ENCODE measurements around the gene FAH.
"Not testable (repeated sequence)": the region's sequence is repeated elsewhere in the genome, so short reads cannot be mapped to it uniquely, and the experiment has no call there.

Gene FAH

DNA sequence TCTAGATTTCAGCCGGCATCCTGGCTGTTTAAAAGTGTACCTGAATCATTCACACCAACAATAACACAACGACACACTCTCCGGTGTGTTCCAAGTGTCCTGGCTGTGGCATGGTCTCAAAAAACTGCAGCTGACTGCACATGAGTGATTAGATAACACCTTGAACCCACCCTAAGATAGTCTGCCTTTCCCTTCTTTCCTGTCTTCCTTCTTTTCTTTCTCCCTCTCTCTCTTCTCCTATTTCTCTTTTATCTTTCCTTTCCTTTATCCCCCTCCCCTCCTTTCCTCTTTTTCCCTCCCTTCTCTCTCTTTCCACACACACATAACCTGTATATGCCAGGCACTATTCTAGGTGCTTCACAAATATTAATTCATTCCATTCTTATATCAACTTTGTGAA is 1.2 kb upstream of the FAH start:
- DNase-seq: no peak

DNA sequence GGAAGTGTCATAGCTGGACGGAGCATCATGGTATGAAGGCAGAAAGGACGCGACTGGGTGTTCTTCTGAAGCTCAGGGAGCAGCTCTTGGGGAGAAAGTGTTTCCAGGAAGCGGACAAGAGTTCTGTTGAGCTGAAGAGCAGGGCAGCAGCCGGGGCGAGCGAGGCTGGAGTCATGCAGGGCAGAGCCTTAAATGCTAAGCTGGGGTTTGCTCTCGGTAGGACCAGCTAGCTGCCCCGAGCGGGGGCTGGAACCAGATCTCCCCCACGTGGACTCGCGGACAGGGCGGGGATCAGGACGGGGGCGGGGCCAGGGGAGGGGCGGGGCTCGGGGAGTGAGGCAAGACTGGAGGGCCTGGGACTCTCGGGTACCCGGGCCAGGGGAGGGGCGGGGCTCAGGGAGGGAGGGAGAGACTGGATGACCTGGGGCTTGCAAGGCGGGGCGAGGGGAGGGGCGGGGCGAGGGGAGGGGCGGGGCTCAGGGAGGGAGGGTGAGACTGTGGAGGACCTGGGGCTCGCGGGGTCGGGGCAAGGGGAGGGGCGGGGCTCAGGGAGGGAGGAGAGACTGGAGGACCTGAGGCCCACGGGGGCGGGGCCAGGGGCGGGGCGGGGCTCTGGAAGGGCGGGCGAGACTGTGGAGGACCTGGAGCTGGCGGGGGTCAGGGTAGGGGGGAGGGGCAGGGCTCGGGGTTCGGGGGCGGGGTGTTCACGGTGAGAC is 461 bp upstream of the FAH start:
- DNase-seq: peak in 53 of 56 donors; percentile 28 to 95 (median 77)

DNA sequence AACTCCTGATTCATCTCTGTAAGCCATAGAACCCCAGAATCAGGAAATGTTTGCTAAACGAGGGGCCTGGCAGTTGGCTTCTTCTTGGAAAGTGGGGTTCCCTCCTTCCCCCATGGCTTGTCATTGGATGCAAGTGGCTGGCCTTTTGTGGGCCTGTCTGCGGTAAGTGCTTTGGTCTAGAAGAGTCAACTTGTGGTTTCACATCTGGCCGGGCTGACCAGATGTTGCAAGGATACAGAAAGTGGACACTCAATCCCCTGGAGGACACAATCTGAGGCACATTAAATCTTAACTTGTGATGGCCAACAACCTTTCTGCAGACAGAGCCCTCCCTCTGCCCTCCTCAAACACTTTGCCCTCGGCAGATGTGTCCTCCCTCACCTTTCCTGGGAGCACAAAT is 1.1 kb downstream of the FAH start:
- DNase-seq: no peak

DNA sequence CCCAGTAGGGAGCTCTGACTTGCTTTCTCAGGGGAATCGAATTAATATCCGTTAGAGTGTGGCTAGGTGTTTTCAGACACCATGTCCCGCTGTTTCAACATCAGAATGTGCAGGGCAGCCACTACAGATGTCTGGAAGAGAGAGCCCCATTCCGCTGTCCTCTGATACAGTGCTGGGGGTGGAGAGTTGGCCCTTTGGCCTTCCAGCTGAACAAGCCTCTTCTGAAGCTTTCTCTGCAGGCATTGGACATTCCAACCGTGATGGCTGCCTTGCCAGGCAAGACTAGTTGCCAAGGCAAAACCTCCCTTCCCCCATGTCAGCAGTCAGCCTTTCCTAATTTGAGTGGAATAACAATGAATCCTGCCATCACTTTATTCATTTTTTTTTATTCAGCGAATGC is 1.5 kb downstream of the FAH start:
- DNase-seq: peak in 9 of 56 donors; percentile 11 to 48 (median 19)

DNA sequence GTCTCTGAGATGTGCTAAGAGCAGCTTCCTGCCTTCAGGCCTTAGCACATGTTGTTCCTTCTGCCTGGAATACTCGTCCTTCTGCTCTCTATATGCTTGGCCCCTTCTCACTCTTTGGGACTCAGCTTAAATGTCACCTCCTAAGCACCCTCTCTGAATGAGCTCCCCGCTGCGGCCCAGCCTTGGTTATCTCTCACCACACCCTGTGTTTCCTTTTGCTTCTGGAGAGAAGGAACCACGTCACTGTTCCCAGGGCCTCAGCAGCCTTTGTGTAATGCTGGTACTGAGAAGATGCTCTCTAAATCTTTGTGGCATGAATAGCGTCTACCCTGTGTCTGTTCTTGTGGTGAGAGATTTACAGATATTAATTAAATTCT is 2.2 kb downstream of the FAH start:
- no peak for DNase-seq

DNA sequence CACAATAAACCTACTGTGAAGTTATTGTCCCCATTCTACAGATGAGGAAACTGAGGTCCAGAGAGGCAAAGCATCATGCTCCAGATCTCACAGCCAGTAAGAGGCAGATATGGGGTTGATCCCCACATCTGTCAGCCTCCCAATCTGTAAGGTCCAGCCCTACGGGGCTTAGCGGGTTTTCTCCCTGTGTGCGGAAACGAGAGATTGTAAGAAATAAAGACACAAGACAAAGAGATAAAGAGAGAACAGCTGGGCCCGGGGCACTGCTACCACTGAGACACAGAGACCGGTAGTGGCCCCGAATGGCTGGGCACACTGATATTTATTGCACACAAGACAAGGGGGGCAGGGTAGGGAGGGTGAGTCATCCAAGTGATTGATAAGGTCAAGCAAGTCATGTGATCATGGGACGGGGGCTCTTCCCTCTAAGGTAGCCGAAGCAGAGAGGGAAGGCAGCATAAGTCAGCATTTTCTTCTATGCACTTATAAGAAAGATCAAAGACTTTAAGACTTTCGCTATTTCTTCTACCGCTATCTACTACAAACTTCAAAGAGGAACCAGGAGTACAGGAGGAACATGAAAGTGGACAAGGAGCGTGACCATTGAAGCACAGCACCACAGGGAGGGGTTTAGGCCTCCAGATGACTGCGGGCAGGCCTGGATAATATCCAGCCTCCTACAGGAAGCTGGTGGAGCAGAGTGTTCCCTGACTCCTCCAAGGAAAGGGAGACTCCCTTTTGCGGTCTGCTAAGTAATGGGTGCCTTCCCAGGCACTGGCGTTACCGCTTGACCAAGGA is 2.8 kb downstream of the FAH start:
- not testable (repeated sequence) for DNase-seq

DNA sequence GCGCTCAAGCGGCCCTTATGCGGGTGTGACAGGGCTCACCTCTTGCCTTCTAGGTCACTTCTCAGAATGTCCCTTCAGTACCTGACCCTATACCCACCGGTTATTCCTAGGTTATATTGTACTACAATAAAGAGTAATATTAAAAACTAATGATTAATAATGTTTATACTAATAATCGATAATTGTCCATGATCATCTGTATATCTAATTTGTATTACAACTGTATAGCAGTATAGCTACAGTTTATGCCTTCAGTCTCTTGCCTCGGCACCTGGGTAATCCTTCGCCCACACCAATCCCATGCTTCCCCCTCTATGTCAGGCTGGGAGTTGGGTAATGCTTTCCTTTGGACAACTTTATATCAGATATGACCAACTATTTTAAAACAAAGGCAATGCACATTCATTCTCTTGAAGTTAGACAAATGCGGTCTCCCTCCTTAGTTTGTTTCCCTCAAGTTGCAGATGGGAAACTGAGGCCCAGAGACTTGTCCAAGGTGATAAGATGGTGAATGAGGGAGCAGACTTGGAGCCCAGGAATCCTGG is 3.4 kb downstream of the FAH start:
- no peak for DNase-seq

DNA sequence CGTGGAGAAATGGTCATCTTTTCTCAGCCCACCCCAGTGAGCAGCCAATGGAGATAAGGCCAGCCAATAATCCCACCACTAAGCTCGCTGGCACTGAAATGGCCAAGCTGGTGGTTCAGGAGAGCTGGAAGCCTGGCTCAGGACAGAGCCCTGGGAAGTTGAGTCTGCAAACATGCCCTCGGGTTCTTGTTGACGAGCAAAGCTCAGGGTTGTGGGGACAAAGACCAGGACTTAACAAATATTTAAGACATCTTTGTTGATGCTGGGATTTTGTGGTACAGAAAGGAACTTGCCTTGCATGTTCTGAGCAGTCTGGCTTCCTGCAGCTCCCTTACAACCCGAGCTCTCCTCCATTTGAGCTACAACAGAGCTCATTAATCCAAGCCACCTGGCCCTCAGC is 4.4 kb downstream of the FAH start:
- no peak for DNase-seq

DNA sequence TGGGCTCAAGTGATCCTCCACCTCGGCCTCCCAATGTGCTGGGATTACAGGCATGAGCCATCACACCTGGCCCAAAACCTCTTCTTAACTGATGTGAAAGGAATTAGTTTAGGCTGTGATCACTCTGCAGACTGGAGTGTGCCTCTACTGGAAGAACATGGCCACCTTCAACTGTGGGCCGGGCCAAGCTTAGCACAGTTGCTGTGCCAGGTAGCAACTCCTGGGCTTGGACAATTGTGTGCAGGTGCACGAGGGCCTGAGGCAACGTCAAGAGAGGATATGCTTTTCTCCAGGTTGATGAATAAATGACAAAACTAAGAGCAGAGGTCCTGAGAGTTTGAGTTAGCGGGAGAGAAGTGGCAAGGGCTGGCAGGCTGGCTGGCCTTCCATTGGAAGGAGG is 6.5 kb downstream of the FAH start:
- DNase-seq: no peak

DNA sequence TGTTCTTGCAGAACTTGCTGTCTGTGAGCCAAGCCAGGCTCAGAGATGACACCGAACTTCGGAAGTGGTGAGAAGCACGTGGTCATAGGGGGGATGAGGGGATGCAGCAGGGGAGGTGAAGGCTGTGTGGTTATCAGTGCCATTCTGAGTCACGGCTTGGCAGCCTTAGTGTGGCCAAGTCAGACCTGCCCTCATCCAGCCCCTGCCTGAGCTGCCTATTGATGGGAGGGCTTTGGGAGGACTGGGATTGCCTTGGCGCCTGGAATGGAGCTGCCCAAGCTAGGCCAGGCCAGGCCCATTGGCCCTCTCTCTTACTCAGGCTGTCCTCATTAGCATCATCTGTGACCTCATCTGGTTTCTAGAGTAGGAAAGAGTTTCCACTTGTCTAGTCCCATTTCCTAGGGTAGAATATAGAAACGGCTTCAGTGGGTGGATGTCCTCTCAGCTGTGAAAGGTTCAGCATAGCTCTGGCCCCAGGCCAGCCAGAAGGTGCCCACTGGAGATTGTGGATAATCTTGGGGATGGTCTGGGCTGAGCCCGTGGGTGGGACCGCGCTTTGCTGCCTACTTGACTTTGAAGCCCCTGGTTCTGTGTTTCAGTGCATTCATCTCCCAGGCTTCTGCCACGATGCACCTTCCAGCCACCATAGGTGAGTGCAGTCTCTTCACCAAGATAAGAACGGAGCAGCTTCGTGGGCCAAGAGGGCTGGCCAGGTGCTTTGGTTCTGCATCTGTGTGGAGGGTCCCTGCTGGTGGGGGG is 7.2 kb downstream of the FAH start:
- no peak for DNase-seq

DNA sequence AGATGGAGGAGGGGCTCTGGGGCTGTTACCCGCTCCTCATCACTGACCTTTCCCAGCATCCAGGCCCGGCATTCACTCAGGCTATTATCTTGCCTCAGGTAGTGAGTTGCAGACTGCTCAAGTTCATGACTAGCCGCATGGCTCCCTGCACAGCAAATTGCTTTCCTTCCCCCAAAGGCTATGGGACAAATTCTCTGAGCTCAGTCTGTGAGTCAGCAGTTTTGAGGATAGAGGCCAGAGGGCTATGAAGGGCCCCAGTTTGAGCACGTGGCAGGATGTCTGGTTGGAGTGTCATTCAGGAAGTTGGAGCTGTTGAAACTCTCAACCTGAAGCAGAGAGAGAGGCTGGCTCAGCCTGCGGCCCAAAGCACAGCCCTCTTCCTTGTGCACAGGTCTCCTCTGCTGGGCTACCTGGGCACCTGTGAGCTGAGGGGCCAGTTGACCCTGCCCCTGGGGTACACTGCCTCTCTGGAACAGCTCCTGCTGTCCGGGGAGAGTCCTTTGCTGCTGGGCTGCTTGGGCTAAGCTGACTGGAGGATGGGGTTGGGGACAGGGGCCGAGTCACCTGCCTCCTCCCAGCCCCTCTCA is 7.9 kb downstream of the FAH start:
- DNase-seq: peak in 15 of 56 donors; percentile 11 to 69 (median 22)

DNA sequence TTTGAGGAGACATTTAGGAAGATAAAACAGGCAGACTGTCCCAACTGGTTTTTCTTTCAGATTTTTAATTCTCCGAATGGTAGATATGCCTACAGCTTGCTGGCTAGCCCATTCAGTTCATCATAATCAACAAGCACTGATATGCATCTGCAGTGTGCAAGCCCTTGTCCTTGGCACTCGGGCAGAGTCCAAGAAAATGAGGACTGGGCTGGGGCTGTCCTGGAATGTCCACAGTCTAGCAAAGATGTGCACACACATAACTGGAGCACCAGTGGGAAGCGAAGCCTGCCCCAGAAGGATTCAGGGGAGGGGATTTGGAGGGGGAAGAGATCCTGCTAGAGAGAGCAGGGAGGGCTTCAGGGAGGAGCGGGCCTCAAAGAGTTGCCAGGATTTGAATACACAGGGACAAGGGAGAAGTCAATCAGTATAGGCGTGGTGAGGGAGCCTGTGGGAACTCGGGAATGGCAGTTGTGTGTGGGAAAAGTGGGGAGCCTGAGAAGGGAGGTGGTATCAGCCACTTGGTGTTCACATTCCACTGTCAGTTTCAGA is 8.7 kb downstream of the FAH start:
- no peak for DNase-seq

DNA sequence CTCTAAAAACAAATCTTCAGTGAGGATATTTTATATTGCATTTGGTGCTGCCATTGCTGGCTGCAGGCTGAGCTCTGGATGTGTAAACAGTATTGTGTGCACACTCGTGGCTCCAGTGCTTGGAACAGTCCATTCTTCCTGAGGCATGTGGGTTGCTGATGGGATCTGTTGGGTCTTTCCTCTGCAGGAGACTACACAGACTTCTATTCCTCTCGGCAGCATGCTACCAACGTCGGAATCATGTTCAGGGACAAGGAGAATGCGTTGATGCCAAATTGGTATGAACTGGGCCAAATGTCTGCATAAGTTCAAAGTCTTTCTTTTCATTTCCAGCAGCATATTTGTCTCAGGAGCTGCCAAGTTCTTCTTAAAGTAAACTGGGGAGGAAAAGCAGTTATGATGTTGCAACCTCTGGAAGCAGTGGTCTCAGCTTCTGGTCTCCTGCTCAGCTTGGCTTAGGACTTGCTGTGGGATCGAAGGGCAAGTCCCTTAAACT is 9.3 kb downstream of the FAH start:
- DNase-seq: no peak

DNA sequence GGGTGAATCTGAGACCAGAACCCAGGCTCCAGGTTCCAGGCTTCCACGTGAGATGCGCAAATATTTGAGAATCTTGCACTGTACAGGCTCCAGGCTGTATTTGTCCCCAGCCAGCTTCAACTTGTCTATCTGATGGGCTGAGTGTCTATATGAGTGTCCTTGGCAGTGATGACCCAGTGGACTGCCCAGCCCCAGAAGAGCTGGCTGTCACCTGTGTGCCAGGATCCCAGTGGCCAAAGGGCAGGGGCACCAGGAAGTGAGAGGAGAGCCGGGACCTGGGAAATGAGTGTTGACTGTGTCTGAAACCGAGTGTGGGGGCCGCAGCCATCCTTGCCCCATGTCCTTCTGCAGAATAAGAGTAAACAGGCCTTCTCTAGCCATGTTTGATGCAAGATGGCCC is 10.4 kb downstream of the FAH start:
- DNase-seq: no peak

DNA sequence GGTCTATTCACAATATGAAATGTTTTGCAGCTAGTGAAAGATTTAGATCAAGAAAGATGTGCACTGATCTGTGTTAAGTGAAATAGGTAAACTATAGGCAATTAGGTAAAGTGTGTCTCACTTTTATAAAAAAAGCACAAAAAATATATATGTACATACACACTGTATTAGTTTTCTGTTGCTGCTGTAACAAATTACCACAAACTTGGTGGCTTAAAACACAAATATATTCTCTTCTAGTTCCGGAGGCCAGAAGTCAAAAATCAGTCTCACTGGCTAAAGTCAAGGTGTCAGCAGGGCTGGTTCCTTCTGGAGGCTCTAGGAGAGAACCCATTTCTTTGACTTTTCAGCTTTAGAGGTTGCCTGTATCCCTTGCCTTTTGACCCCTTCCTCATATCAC is 11.1 kb downstream of the FAH start:
- no peak for DNase-seq

DNA sequence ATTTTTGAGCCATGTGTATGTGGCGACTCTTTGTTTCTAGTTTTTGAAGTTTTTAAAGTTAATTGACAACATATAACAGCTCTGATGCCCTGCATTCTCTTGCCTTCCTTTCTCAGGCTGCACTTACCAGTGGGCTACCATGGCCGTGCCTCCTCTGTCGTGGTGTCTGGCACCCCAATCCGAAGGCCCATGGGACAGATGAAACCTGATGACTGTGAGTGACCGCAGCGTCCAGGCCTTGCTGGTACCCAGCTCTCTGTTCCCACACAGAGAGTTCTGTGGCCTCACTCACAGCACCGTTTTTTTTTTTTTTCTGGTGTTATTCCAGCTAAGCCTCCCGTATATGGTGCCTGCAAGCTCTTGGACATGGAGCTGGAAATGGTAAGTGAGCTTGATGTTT is 15.1 kb downstream of the FAH start:
- DNase-seq: no peak

DNA sequence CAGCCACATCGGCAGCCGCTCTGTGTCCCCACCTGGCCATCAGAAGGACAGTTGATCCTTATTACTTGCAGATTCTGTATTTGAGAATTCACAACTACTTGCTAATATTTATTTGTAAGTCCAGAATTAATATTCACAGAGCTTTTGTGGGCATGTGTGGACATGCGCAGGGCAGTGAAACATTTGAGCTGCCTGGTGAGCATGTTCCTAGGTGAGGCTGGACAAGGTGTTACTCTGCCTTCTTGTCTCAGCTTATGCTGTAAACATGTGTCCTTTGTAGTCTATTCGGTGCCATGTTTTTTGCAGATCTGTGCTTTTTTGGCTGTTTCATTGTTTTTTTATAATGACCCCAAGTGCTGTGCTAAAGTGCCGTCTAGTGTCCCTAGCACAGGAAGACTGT is 15.6 kb downstream of the FAH start:
- no peak for DNase-seq

DNA sequence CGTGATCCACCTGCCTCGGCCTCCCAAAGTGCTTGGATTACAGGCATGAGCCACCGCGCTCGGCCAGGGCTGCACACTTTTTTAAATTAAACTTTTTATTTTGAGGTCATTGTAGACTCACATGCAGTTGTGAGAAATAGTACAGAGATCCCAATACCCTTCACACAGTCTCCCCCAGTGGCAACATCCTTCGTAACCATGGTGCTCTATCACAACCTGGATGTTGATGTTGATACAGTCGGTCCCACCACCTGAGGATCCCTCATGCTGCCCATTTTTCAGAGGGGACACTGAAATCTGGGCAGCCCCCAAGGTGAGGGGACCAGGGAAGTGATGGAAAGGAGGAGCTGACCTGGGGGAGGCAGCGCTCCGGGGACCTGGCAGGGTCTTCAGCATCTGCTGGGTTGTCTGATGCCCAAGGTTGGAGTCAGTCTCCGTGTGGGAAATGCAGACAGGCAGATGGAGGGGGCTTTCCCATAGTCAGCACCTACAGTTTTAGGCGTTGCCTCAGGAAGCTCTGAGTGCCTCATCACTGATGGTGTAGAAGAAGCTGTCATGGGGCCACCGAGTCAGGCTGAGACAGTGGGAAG is 17.1 kb downstream of the FAH start:
- DNase-seq: no peak

DNA sequence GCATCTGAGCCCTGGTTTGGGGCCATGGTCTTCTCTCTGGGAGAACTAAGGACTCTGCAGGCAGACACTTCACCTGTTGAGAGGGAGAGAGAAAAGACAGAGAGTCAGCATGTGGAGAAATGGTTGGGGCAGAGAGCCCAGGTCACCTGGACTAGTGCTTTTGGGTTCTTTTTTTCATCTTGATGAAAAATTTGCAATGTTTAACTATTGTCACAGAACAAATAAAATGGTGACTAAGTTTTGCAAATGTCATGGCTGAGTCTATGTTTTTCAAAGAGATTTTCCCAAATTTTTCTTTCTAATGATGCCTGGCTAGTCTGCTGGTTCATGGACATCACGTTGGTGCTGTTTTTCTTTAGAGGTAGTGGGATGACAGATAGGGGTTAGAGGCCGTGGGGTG is 17.8 kb downstream of the FAH start:
- no peak for DNase-seq

DNA sequence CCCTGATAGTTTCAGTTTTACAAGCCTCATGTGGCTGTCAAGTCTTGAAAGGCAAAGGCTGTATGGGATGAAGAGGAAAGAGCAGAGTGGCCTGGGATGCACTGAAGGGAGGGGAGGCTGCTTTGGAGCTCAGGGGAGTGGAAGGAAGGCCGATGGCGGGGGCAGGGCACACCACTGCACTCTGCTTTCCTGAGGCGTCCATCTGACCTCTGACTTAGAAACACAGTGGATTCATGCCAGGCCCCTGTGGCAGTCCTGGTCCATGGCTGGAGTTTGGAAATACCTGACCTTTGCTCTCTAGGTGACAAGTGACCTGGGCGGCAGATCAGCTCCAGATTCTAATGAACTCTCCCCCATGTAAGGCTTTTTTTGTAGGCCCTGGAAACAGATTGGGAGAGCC is 19.0 kb downstream of the FAH start:
- DNase-seq: no peak

DNA sequence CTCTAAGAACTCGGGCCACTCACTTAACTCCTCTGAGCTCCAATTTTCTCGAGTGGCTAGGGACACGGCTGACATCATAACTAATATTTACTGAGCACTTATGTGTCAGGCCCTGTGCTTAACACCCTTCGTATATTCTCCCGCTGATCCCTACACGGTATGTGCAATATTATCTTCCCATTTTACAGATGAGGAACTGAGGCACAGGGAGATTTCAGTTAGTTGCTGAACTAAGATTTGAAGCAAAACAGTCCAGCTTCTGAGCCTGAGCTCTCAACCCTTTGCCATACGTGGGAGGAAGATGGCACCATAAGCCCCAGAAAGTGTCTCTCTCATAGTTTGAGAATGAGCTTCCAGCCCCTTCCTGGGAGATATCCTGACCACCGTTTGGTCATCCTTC is 19.6 kb downstream of the FAH start:
- DNase-seq: no peak

Measured in amygdala (tissue), 56 donors.